ENCODE data around the gene ADAP2. TPM values are rescaled to one million over a fixed set of nuclear protein-coding genes. Genes with fewer than 3 reads are reported as not detected.
"Not testable (repeated sequence)": the region's sequence is repeated elsewhere in the genome, so short reads cannot be mapped to it uniquely, and the experiment has no call there.

The ADAP2 gene
- total RNA-seq, 4 donors from 2014 or later, result 10.6 to 20.9 (median 12.6) TPM

- WGBS, 2 donors (ENCODE audit: low coverage in 1 of 2), result 0 to 1% methylated on average over 9 to 12 of the region's 47 CpGs
- Histone ChIP-seq H3K9me3 (no peaks in the 10 kb centered on the region), H3K27me3 (no peaks in the 10 kb centered on the region), H3K4me1 (peaks cover 0 to 29% (median 17%) of the 10 kb centered on the region in 3 donors), H3K36me3 (peaks cover 0 to 16% of the 10 kb centered on the region in 2 donors), H3K4me3 (peak within 1 kb of the TSS; percentile 82 to 95), H3K27ac (peak within 1 kb of the TSS; percentile 89 to 93 (median 90))
- peak; percentile 96 for ATAC-seq
- TF ChIP-seq, protein P1, sequence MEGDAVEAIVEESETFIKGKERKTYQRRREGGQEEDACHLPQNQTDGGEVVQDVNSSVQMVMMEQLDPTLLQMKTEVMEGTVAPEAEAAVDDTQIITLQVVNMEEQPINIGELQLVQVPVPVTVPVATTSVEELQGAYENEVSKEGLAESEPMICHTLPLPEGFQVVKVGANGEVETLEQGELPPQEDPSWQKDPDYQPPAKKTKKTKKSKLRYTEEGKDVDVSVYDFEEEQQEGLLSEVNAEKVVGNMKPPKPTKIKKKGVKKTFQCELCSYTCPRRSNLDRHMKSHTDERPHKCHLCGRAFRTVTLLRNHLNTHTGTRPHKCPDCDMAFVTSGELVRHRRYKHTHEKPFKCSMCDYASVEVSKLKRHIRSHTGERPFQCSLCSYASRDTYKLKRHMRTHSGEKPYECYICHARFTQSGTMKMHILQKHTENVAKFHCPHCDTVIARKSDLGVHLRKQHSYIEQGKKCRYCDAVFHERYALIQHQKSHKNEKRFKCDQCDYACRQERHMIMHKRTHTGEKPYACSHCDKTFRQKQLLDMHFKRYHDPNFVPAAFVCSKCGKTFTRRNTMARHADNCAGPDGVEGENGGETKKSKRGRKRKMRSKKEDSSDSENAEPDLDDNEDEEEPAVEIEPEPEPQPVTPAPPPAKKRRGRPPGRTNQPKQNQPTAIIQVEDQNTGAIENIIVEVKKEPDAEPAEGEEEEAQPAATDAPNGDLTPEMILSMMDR (IDR thresholded peaks at IDR 0.05), result peak in 3 of 4 experiments; percentile 4 to 23 (median 14)
- TF ChIP-seq POLR2AphosphoS5 (IDR thresholded peaks at IDR 0.05) (peak; percentile 77), EP300 (IDR thresholded peaks at IDR 0.05) (no peak), POLR2A (IDR thresholded peaks at IDR 0.05) (peak; percentile 32 to 50)
Measured at GRCh38 chr17:30906101-30906911, 15.4 kb upstream of the ADAP2 start, which contains the start of gene TEFM. Gene TEFM (minus strand): TSS chr17:30906238. CDS start chr17:30906198, 40 bp downstream.

GRCh38 chr17:30908717-30909420, 12.9 kb upstream of the ADAP2 start:
- no peaks in the 10 kb centered on the region for H3K9me3 ChIP-seq
- WGBS, 2 donors (ENCODE audit: low coverage in 1 of 2), result 85 to 89% methylated on average over 2 to 3 of the region's 3 CpGs
- TF ChIP-seq POLR2AphosphoS5 (IDR thresholded peaks at IDR 0.05), result no peak
- no peak for TF ChIP-seq POLR2A (IDR thresholded peaks at IDR 0.05)
- TF ChIP-seq, protein P1 (IDR thresholded peaks at IDR 0.05), result no peak
- no peak for TF ChIP-seq EP300 (IDR thresholded peaks at IDR 0.05)

GRCh38 chr17:30910151-30910550, 11.6 kb upstream of the ADAP2 start:
- H3K9me3 ChIP-seq, H3K36me3 ChIP-seq, H3K4me3 ChIP-seq, H3K27me3 ChIP-seq, ATAC-seq, H3K27ac ChIP-seq: not testable (repeated sequence)
- 79 to 88% methylated on average over 4 to 7 of the region's 7 CpGs for WGBS, 2 donors (ENCODE audit: low coverage in 1 of 2)
- peaks cover 0 to 19% (median 12%) of the 10 kb centered on the region in 3 donors for H3K4me1 ChIP-seq

More at GRCh38 chr17:30908717-30909420, 12.9 kb upstream of the ADAP2 start:
- H3K27me3 ChIP-seq, result no peaks in the 10 kb centered on the region
- no peaks in the 10 kb centered on the region for H3K36me3 ChIP-seq
- H3K27ac ChIP-seq, result no peak overlapping the region
- no peak overlapping the region for H3K4me3 ChIP-seq
- ATAC-seq, result no peak
- peaks cover 0 to 29% (median 17%) of the 10 kb centered on the region in 3 donors for H3K4me1 ChIP-seq

DNA sequence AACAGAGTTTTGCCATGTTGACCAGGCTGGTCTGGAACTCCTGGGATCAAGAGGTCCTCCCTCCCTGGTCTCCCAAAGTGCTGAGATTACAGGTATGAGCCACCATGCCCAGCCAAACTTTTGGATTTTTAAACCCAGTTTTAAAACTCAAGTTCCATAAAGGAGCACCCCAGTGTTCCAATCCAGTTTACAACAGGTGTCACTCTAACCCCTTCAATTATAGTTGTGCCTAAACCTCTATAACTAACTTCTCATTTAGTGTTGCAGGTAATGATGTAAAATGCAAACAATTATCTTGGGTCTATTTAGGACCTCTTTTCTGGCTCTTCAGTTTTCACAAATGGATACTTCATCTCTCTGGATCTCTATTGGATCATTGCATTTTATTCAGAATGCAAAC, 7.8 kb upstream of the ADAP2 start:
- H3K4me3 ChIP-seq, result no peak overlapping the region
- no peaks in the 10 kb centered on the region for H3K4me1 ChIP-seq
- no peak for TF ChIP-seq POLR2A (IDR thresholded peaks at IDR 0.05)
- TF ChIP-seq EP300 (IDR thresholded peaks at IDR 0.05), result no peak
- TF ChIP-seq, protein P1 (IDR thresholded peaks at IDR 0.05), result no peak
- no peak for TF ChIP-seq POLR2AphosphoS5 (IDR thresholded peaks at IDR 0.05)
- no peaks in the 10 kb centered on the region for H3K27me3 ChIP-seq
- no peaks in the 10 kb centered on the region for H3K9me3 ChIP-seq
- H3K36me3 ChIP-seq, result no peaks in the 10 kb centered on the region
- ATAC-seq, result no peak
- H3K27ac ChIP-seq, result no peak overlapping the region

GRCh38 chr17:30915833-30916611, 5.7 kb upstream of the ADAP2 start:
- ATAC-seq, result no peak
- Histone ChIP-seq H3K4me3 (no peak overlapping the region), H3K27me3 (peaks cover 8% of the 10 kb centered on the region), H3K4me1 (no peaks in the 10 kb centered on the region), H3K36me3 (no peaks in the 10 kb centered on the region), H3K27ac (no peak overlapping the region), H3K9me3 (no peaks in the 10 kb centered on the region)
- TF ChIP-seq EP300 (IDR thresholded peaks at IDR 0.05), result no peak
- TF ChIP-seq POLR2A (IDR thresholded peaks at IDR 0.05), result no peak
- TF ChIP-seq POLR2AphosphoS5 (IDR thresholded peaks at IDR 0.05), result no peak
- 74 to 77% methylated on average over 5 of the region's 5 CpGs for WGBS, 2 donors (ENCODE audit: low coverage in 1 of 2)
